Fibroblast of mammary gland (primary cell): ENCODE data around the gene GOLGA1.

Source experiments
- DNase-seq: peaks from one replicate; pipeline ENCODE4 v3.0.0-alpha.2; 2010; ENCODE audit warnings: low read depth
- H3K4me3 ChIP-seq: 2 replicates; pipeline ENCODE4 v1.5.1; 2011; ENCODE audit warnings: low read depth, mild to moderate bottlenecking, low read length, moderate library complexity; ENCODE audit not compliant: control insufficient read depth
- TF ChIP-seq, protein P1 (sequence below): conservative IDR thresholded peaks from 2 replicates; pipeline ENCODE4 v1.5.1; 2011; ENCODE audit warnings: low read depth, low read length, inconsistent platforms; ENCODE audit not compliant: control insufficient read depth, insufficient read depth

GOLGA1 gene

GRCh38 chr9:124940894-124941678 lies at the start of gene GOLGA1:
GOLGA1 (minus strand) TSS chr9:124941083; CDS start chr9:124938711, 2,372 bp downstream.
- H3K4me3 ChIP-seq = peak within 1 kb of the TSS; percentile 90
- TF ChIP-seq, protein P1, sequence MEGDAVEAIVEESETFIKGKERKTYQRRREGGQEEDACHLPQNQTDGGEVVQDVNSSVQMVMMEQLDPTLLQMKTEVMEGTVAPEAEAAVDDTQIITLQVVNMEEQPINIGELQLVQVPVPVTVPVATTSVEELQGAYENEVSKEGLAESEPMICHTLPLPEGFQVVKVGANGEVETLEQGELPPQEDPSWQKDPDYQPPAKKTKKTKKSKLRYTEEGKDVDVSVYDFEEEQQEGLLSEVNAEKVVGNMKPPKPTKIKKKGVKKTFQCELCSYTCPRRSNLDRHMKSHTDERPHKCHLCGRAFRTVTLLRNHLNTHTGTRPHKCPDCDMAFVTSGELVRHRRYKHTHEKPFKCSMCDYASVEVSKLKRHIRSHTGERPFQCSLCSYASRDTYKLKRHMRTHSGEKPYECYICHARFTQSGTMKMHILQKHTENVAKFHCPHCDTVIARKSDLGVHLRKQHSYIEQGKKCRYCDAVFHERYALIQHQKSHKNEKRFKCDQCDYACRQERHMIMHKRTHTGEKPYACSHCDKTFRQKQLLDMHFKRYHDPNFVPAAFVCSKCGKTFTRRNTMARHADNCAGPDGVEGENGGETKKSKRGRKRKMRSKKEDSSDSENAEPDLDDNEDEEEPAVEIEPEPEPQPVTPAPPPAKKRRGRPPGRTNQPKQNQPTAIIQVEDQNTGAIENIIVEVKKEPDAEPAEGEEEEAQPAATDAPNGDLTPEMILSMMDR = no peak
- DNase-seq = peak; percentile 92

DNA sequence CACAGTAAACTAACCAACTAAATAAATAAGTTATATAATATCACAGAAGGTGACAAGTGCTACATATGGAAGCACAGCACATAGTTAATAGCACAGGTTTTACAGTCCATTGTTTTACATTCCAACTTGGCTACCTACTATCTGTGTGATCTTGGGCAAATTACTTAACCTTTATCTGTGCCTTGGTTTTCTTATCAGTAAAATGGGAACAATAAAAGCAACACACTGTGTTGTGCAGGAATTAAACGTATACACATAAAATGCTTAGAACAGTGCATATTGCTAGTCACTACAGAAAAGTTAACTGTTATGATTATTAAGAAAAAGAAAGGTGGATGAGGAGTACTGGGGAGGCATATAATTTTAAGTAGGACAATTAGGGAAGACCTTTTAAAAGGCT lies 42.8 kb upstream of the GOLGA1 start:
- DNase-seq = no peak
- TF ChIP-seq, protein P1 = no peak
- H3K4me3 ChIP-seq = no peak overlapping the region

DNA sequence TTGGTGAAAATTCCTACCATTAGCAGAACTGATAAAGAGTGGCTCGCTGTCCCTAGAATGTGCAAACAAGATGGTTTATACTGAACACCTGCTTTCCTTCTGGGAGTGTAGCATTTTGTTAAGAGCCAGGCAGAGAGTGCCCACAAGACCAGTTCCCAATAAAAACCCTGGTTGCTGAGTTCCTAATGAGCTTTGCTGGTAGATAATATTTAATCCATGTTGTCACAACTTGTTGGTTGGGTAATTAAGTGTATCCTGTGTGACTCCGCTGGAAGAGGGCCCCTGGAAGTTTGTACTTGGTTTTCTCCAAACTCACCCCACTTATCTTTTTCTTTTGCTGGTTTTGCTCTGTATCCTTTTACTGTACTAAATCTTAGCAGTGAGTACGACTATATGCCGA lies 39.5 kb upstream of the GOLGA1 start:
- TF ChIP-seq, protein P1 = no peak
- H3K4me3 ChIP-seq = no peak overlapping the region
- DNase-seq = no peak

- TF ChIP-seq, protein P1 = no peak
- DNase-seq = no peak
- H3K4me3 ChIP-seq = no peak overlapping the region
Observed at GRCh38 chr9:124975131-124975530, 34.2 kb upstream of the GOLGA1 start.

GRCh38 chr9:124973807-124974206 lies 32.9 kb upstream of the GOLGA1 start:
- TF ChIP-seq, protein P1 = no peak
- no peak for DNase-seq
- no peak overlapping the region for H3K4me3 ChIP-seq

DNA sequence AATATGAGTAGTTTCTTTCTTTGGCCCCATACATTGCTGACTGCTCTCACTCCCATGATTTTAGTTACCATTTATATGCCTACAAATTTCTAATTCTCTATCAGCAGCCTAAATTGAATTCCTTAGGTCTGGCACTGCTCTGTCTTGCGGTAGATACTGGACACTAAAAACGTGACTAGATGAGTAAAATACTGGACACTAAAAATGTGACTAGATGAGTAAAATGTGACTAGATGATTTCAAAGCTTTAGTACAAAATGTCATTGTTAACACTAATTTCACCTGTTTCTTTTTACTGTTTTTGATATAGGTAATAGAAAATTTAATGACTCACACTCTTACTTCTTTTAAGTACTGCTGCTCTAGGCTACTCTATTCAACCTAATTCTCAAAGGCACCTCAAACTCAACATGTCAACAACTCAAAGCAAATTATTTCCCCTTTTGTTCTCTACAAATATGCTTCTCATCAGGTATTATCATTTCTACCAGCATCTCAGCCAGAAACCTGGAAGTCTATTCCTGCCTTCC lies 31.4 kb upstream of the GOLGA1 start:
- no peak for DNase-seq
- TF ChIP-seq, protein P1 = no peak
- no peak overlapping the region for H3K4me3 ChIP-seq
